ENCODE results near the gene MRPL20. TPM values are rescaled to one million over a fixed set of nuclear protein-coding genes. Genes with fewer than 3 reads are reported as not detected.
"Not testable (repeated sequence)": the region's sequence is repeated elsewhere in the genome, so short reads cannot be mapped to it uniquely, and the experiment has no call there.

The MRPL20 gene
- polyA plus RNA-seq, 1 donor = 91.1 TPM

DNA sequence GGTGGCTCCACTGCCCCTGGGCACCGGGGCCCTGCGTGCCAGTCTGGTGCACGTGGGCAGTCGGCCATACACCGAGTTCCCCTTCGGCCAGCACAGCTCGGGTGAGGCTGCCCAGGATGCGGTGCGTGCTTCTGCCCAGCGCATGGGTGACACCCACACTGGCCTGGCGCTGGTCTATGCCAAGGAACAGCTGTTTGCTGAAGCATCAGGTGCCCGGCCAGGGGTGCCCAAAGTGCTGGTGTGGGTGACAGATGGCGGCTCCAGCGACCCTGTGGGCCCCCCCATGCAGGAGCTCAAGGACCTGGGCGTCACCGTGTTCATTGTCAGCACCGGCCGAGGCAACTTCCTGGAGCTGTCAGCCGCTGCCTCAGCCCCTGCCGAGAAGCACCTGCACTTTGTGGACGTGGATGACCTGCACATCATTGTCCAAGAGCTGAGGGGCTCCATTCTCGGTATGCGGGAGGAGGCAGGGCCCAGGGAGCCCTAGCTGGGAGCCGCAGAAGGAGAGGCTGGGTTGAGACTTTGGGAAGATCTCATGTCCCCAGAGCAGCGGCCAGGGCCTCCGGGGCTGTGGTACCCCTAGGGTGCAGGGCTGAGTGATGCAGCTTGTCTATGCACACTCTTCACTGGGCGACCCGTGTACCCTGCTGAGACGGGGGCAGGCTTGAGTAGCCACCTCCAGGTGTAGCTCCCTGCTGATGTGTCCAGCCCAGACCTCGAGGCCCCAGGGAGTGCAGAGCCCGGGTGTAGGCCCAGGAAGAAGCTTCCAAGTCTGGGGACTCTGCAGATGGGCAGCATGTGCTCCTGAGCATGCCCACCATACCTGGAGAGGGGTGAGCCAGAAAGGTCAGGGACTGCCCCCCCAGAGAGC, 30.2 kb upstream of the MRPL20 start:
- DNase-seq = no peak

DNA sequence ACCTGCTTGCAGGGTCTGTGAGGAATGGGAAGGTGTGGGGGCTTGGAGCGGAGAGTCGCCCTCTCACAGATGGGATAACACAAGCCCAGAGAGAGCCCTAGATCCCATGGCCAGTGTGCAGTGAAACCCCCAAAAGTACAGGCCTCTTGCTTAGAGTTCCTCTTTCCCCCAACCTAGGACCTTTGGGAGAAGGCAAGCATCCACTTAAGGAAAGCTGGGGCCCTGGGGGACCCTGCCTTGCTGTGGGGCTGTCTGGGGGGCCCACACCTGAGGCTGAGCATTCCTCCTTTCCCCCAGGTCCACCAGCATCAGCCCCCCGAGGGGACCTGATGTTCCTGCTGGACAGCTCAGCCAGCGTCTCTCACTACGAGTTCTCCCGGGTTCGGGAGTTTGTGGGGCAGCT, 29.5 kb upstream of the MRPL20 start:
- no peak for DNase-seq

DNA sequence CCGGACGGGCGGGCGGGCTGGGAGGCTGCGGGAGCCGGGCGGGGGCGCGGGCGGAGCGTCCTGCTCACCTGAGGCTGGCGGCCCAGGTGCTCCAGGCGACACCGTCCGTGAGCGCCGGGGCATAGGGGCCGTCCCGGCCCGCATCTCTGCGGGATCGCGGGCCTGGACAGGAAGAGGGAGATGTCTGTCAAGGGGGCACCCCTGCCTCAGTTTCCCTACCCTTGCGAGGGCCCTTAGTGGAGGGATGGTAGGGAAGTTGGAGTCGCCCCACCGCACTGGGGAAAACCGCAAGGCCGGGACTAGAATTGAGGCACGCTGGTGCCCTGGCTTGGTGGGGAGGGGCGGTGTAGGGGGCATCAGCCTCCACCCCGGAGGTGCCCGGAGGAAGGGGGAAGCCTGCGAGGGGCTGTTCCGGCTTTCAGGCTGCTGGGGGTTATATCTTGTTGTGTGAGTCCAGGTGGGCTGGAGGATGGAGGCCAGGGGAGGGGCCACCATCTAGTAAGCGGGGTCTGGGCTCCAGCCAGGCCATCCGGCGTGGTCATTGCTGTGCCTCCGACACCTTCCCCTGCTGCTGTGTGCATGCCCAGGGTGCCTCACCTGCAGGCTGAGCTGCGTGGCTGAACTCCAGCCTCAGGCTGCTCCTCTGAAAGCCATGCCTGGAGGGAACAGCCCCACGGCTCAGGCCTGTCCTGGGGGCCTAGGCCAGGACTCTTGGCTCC, 29.0 kb upstream of the MRPL20 start:
- no peak for DNase-seq

DNA sequence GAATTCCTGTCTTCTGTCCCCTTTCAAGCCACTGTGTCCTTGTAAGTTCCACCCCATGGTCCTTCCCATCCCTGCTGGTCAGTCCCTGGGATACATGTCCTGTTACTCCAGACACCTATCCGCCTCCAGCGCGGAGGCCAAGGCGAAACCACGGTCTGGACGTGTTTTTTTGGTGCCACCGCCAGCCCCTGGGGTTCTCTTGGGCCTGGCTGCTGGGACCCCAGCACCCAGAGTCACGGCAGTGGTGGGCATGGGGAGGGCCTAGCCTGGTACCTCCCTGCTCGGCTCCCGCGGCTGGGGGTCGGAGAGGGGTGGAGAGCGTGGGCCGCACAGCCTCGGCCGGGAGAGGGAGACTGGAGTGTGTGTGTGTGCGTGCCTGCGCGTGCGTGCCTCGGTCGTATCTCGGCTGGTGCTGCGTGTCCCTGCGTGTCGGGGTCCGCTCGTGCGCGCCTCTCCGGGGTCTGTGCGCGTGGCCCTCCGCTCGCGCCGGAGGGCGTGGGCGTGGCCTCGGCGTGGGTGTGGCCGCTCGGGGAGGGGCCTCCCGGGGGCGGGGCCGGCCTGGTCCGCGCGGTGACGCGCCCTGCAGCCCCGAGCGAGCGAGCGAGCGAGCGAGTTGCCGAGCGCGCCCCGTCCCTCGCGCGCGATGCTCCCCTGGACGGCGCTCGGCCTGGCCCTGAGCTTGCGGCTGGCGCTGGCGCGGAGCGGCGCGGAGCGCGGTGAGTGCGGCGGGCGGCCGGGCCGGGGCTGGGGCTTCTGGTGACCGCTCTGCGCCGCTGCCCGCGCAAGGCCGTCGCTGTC, 28.2 kb upstream of the MRPL20 start, which contains the start of gene VWA1:
TSS of gene VWA1 (plus strand) at position 585 of the 798 bp plus-strand sequence. CDS start at position 644, 59 bp downstream.
- peak; percentile 84 for DNase-seq

DNA sequence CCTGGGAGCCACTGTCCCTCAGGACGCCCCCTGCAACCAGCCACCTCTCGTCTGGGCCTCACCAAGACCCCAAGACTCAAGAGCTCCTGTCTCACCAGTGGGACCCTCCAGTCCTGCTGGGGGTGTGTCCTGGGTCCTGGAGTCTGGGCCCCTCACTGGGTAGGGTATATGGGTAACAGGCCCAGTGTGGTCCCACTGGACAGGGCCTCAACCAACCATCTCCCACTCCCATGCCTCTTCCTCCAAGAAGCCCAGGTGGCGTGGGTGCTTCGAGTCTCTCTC, 27.7 kb upstream of the MRPL20 start:
- no peak for DNase-seq

DNA sequence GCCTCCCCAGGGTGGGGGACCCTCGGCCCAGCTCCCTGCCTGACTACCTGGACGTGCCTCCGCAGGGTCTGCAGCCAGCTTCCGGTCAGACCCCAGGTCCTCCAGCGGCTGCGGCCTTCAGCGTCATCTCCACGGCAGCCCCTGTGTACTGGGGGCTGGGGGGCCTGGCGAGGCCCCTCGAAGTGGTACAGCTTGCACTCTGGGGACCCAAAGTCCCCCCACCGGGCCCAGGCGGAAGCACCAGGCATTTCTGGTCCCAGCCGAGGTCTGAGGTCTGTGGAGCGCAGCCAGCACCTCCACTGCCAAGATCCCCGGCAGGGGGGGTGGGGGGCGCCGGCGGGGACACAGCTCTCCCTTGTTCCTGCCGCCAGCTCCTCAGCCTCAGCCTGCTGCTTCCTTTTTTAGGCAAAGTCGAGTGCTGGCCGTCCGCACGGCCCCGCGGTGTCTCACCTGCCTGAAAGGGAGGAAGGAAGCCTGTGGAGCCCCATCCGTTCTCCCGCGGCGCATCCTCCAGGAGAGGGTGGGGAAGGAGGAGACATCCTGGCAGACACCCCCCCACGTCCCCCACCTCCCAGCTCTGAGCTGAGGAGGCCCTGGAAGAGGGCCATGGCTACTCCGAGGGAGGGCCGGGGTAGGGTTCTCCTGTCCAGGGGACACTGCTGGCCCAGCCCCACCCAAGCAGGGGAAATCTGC, 27.2 kb upstream of the MRPL20 start:
- no peak for DNase-seq

DNA sequence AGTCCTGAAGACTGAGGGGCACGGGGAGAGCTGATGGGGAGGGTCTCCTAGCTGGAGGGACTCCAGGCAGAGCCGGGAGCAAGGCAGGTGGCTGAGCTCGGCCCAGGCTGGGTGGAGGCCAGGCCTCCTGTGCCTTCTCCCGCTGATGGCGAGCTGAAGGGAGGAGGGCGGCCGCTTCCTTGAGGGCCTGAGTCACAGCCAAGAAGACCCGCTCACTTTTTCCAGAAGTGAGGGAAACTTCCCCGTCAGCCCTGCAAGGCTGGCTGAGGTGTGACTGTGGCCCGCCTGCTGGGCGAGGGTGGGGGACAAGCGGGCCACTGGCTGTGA, 26.7 kb upstream of the MRPL20 start:
- peak; percentile 80 for DNase-seq

DNA sequence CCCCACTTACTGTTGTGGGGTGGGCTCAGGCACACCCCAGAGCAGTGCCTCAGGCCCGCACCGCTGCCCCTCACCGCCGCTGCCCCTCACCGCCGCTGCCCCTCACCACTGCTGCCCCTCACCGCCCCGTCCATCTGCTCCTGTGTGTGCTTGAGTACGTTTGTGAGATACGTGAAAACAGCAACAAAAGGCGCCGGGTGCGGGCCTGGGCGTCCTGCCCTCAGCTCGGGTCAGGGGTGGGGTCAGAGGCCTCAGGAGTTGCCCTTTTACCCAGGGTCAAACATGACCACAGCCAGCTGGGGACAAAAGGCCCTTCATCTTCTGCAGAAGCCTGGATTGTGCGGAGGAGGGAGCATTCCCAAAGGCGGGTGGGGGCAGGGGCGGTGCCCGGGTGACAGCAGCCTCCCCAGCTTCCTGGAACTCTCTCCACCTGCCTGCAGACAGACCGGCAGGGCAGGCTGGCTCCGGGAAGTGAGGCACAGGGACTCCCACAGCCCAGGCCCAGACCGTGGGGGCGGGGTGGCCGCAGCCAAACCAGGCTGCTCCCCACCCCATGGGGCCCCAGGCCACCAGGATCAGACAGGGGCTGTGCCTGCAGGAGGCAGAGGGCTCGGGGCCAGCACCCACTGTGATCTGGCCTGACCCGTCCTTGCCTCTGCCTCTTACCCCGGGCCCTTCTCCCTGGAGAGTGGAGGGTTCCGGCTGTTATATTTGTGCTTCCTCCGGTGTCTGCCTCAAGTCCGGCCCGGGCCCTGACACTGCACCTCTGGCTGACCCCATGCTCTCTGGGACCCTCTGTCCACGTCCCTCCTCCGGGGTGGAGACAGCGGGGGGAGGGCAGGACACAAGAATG, 26.1 kb upstream of the MRPL20 start:
- DNase-seq = no peak

DNA sequence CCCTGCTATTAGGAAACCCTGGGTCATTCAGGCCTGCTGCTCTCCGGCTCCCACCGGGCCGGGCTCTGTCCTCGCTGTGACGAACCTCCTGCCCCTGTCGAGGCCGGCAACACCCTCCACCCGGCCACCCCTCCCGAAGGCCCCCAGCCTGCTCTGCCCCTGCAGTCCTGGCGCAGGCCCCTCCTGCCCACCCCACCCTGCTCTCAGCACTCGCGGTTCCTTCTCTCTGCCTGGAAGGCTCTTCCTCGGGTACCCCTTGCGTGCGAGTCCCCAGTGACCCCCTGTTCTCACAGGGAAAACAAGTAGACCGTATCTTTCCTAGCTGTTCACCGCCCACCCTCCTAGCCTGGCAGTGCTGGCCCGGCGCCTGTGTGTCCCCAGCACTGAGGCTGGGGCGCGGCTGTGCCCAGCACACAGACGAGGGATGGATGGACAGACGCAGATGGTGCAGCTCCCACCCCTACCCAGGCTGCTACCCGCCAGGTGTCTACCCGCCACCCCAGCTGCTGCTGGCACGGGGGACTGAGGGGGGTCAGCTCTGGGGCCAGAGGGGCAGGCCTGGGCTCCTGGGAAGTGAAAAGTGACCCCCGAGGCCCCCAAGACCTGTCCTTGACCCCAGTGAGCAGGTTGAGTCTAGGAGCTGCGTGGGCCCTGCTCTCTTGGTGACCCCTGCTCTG, 25.3 kb upstream of the MRPL20 start:
- DNase-seq = no peak

DNA sequence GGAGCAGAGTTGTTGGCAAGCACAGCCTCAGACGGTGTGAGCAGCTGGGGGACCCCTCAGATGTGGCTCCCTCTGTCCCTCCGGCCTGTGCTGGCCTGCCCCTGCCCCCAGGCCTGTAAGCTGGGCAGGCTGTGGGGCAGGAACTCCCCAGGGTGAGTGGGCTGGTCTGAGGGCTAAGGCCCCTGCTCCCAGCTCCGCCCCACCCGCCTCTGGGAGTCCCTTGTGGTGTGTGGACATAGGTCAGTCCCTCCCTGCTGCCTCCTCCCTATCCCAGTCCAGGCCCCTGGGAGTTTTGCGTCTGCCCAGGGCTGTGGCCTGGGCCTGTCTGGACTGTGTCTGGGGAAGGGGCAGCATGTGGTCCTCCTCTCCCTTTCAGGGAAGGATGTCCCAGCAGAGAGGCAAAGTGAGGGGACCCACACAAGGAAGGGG, 24.8 kb upstream of the MRPL20 start:
- DNase-seq = no peak

DNA sequence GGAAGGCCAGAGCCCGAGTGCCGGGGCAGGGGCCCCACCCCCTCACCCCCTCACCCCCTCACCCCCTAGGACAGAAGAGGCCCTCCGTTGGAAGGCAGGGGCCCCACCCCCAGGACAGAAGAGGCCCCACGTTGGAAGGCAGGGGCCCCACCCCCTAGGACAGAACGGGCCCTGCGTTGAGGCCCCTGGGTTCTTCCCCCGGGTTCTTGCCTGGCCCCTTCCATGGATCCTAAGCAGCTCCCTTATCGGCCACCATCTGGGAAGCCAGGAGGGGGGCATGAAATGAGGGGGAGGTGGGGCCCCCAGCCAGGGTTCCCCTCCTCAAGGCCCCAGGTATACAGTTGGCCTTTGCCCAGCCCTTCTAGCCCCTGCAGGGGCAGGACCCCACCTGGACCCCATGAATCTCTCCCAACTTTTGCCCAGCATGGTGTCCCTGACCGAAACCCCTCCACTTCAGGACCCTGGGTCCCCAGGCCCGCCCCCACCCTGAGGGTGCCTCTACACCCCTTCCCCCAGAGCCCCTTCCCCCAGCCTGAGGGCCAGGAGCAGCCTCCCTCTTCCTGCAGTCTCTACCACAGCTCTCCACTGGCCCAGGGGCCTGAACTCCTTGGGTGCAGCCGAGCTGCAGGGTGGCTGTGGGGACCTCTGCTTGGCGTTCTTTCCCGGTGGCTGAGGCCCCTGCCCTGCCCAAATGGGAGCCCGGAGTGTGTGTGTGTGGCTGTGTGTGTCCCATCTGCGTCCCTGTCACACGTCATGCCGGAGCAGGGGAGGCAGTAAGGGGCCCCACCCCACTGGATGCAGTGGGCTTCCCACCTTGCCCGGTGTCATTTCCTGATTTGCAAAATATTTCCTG, 24.1 kb upstream of the MRPL20 start:
- no peak for DNase-seq

DNA sequence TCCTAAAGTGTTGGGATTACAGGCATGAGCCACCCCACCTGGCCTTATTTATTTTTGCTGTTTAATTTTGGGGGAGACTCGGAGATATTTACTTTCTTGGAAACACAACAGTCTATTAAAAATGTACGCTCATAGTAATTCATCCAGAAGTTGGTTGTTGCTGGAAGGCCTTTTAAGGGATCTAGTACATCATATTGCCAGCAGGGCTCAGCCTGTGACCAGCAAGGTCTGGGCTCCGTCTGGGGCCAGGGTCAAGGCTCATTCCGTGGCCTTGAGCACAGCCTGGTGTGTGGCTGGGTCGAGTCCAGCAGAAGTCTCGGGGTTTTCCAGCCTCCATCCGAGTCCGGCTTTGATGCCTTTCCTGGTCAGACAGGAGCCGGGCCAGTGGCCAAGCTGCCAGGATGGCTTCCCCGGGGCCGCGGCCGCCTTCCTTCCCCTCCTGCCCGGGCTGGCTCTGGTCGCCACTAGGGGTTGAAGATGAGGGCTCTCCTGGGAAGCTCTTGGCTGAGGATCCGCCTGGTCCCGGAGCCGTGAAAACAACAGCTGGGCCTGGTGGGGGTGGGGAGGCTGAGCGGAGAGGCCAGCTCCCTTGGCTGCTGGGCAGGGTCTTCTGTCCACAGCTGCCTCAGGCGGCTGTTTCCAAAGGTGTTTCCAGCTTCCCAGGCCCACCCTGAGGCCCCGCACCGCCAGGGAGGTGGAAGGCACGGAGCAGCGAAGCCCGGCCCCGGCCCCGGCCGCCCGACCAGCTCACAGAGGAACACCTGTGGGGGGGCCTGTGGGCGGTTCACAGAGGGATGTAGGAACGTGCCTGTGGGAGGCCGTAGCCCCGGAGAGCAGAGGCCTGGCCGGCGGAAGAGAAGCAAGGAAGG, 23.3 kb upstream of the MRPL20 start:
- peak; percentile 85 for DNase-seq

DNA sequence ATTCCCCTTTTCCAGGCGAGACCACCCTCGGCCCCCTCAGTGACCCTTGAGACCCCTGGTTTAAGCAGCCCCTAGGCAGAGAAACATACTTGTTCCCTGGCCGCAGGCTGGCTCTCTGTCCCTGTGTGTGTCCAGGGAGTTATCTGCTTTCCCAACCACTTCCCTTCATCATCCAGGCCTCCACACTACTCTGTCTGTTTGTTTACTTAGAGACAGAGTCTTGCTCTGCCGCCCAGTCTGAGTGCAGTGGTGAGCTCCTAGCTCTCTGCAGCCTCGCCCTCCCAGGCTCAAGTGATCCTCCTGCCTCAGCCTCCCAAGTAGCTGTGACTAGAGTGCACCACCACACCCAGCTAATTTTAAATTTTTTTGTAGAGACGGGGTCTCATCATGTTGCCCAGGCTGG, 22.6 kb upstream of the MRPL20 start:
- no peak for DNase-seq

DNA sequence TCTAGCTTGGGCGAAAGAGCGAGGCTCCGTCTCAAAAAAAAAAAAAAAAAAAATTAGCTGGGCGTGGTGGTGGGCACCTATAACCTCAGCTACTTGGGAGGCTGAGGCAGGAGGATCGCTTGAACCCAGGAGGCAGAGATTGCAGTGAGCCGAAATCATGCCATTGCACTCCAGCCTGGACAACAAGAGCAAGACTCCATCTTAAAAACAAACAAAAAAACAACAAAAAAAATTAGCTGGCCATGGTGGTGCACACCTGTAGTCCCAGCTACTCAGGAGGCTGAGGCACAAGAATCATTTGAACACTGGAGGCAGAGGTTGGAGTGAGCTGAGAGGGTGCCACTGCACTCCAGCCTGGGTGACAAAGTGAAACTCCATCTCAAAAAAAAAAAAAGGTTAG, 21.9 kb upstream of the MRPL20 start:
- not testable (repeated sequence) for DNase-seq

DNA sequence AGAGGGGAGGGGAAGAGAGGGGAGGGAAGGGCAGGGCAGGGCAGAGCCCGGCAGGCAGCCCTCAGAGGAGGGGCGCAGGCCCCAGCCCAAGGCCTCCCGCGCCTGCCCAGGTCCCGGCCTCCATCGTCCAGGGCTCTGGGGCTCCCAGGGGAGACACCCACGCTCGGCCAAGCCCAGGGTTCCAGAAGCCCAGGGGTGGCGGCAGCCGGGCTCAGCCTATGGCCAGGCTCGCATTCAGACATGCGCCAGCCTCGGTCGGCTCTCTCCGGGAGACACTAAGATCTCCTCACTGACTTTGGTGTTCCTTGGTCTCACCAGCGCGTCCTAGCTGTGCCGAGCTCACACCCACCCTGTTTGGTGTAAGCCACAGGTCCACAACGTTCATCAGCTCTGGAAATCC, 21.1 kb upstream of the MRPL20 start:
- no peak for DNase-seq

DNA sequence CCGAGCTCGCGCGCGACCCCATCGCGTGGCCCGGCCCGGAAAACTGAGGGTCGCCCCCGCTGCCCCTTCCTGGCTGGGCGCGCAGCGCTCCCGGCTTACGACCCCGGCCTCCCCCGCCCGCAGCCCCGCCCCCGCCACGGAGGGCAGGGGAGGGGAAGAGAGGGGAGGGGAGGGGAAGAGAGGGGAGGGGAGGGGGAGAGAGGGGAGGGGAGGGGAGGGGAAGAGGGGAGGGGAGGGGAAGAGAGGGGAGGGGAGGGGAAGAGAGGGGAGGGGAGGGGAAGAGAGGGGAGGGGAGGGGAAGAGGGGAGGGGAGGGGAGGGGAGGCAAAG, 20.7 kb upstream of the MRPL20 start:
- DNase-seq = no peak

DNA sequence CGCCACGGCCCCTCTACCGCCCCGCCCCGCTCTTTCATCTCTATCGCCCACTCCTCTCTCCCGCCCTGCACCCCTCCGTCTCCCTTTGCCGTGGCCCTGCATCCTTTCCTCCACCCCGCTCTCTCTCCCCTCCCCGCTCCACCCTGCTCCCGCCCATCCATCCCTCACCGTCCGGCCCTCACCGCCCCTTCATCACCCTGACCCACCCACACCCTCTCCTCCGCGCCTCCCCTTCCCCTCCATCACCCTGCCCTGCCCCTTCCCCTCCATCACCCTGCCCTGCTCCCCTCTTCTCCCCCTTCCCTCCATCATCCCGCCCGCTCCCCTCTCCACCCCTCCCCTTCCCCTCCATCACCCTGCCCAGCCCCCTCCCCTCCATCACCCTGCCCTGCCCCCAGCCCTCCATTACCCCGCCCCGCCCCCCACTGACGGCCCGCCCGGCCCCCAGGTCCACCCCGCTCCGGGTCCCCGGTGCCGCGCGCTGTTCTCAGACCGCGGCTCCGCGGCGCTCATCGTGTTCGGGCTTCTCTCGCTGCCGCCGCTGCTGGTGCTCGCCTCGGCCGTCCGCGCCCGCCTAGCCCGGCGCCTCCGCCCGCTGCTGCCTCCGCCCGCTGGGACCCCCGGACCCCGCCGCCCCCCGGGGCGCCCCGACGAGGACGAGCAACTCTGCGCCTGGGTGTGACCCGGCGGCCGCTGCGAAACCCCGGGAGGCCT, 20.2 kb upstream of the MRPL20 start:
- DNase-seq = no peak

DNA sequence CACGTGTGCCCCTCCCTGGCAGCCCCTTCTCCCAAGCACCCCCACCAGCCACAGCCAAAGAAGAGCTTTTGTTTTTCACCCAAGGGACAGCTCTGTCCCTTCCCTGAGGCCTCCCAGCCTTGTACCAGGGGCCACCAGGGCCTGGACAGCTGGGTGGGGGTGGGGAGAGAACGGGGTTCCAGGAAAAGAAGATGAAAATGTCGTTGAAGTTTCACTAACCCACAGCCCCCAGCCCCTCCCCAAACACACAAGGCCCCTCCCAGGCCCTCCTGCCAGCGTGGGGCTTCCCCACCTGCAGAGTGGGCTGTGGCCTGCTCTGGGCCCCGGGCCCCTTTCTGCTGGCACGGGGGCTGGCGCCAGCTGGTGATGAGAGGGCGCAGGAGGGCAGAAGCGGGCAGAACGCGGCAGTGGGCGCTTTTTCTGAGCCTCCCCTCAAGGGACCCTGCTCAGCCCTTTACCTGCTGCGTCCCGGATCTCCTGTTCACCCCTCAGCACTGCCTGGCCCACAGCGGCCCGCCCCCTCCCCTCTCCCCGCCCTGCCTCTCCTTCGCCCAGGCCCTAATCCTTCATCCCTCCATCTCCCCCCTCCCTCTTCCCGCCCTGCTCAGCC, 19.5 kb upstream of the MRPL20 start:
- DNase-seq = no peak

Data from hindlimb muscle (tissue), 1 donor.